GM23338 (cell line): ENCODE measurements around the gene KRT12. TPM values are rescaled to one million over a fixed set of nuclear protein-coding genes. Genes with fewer than 3 reads are reported as not detected.

ENCODE experiments used
- ATAC-seq: fragments of 200-7000 bp; cut with Tn5 transposase; 3 replicates; pipeline ENCODE4 v1.9.1; 2020
- DNase-seq: peaks from one replicate; pipeline ENCODE4 v3.0.0-alpha.2; 2015; ENCODE audit warnings: low spot score
- H2AFZ ChIP-seq: fragments of 200-600 bp; sonication (generic); 2 replicates; pipeline ENCODE4 v1.8.0; 2016; ENCODE audit warnings: antibody characterized with exemption, mild to moderate bottlenecking, moderate library complexity
- H3F3A ChIP-seq: fragments of 200-600 bp; sonication (generic); replicated peaks from 2 replicates; pipeline ENCODE4 v1.8.0; 2017; ENCODE audit warnings: antibody characterized with exemption, mixed run types, low read depth
- H3K27ac ChIP-seq: fragments of 200-600 bp; sonication (generic); 2 replicates; pipeline ENCODE4 v1.6.1; 2016; ENCODE audit warnings: low read depth
- H3K27me3 ChIP-seq: fragments of 200-600 bp; sonication (generic); 2 replicates; pipeline ENCODE4 v1.8.0; 2016; ENCODE audit warnings: mild to moderate bottlenecking, mixed run types, moderate library complexity; ENCODE audit not compliant: insufficient read depth
- H3K36me3 ChIP-seq: fragments of 200-600 bp; sonication (generic); 2 replicates; pipeline ENCODE4 v1.8.0; 2016; ENCODE audit warnings: mild to moderate bottlenecking; ENCODE audit not compliant: insufficient read depth
- H3K4me1 ChIP-seq: fragments of 200-600 bp; sonication (generic); 2 replicates; pipeline ENCODE4 v1.8.0; 2016; ENCODE audit warnings: mild to moderate bottlenecking, moderate library complexity; ENCODE audit not compliant: insufficient read depth
- H3K4me2 ChIP-seq: fragments of 200-600 bp; sonication (generic); 2 replicates; pipeline ENCODE4 v1.7.1; 2017; ENCODE audit warnings: mixed run types
- H3K4me3 ChIP-seq: fragments of 200-600 bp; sonication (generic); 2 replicates; pipeline ENCODE4 v1.6.1; 2016; ENCODE audit warnings: mixed run types
- H3K79me2 ChIP-seq: fragments of 200-600 bp; sonication (generic); replicated peaks from 2 replicates; pipeline ENCODE4 v1.8.0; 2017; ENCODE audit warnings: mild to moderate bottlenecking; ENCODE audit not compliant: insufficient read depth
- H3K9me2 ChIP-seq: fragments of 200-600 bp; sonication (generic); 2 replicates; pipeline ENCODE4 v1.8.0; 2017; ENCODE audit not compliant: insufficient read depth
- H4K20me1 ChIP-seq: fragments of 200-600 bp; sonication (generic); replicated peaks from 2 replicates; pipeline ENCODE4 v1.8.0; 2017; ENCODE audit warnings: mild to moderate bottlenecking; ENCODE audit not compliant: insufficient read depth
- H3K27ac Mint-ChIP-seq: 2 replicates; pipeline ENCODE4 v1.8.0; 2020; ENCODE audit warnings: inconsistent platforms, mild to moderate bottlenecking, moderate library complexity, mixed read lengths
- H3K27me3 Mint-ChIP-seq: 3 replicates; pipeline ENCODE4 v1.8.0; 2022; ENCODE audit warnings: low read depth, mild to moderate bottlenecking, moderate library complexity, mixed read lengths, inconsistent platforms; ENCODE audit not compliant: insufficient read depth, poor library complexity
- H3K36me3 Mint-ChIP-seq: 3 replicates; pipeline ENCODE4 v1.8.0; 2021; ENCODE audit warnings: low read depth, mild to moderate bottlenecking, inconsistent platforms, moderate library complexity, mixed read lengths
- H3K4me1 Mint-ChIP-seq: 3 replicates; pipeline ENCODE4 v1.8.0; 2020; ENCODE audit warnings: mild to moderate bottlenecking, inconsistent platforms, mixed read lengths
- H3K4me3 Mint-ChIP-seq: 3 replicates; pipeline ENCODE4 v1.8.0; 2021; ENCODE audit warnings: moderate library complexity, mild to moderate bottlenecking, inconsistent platforms, mixed read lengths
- H3K9me3 Mint-ChIP-seq: 3 replicates; pipeline ENCODE4 v1.8.0; 2020; ENCODE audit warnings: moderate library complexity, mild to moderate bottlenecking, inconsistent platforms, mixed read lengths
- CREB1 ChIP-seq: fragments of 250-450 bp; sonication (Bioruptor Pico); IDR thresholded peaks from 2 replicates; pipeline ENCODE4 v1.5.0; 2020; ENCODE audit warnings: low read depth, mild to moderate bottlenecking, moderate library complexity
- EZH2phosphoT487 ChIP-seq: fragments of 200-600 bp; sonication (generic); IDR thresholded peaks from one replicate; pipeline ENCODE4 v1.8.1; 2018; ENCODE audit warnings: antibody characterized with exemption; ENCODE audit not compliant: unreplicated experiment
- JUNB ChIP-seq: IDR thresholded peaks from one replicate; pipeline ENCODE4 v1.6.1; 2016; ENCODE audit warnings: antibody characterized with exemption; ENCODE audit not compliant: unreplicated experiment
- NANOG ChIP-seq: IDR thresholded peaks from 2 replicates; pipeline ENCODE4 v1.6.1; 2016; ENCODE audit warnings: antibody characterized with exemption, borderline replicate concordance
- ZNF114 ChIP-seq: fragments of 250-450 bp; sonication (Bioruptor Pico); IDR thresholded peaks from 2 replicates; pipeline ENCODE4 v1.5.0; 2020; ENCODE audit warnings: mild to moderate bottlenecking, moderate library complexity
- polyA plus RNA-seq: library from polyadenylated mRNA; unstranded; fragments of >200 nt; fragmentation: Nextera tagmentation; extraction: Ambion mirVana; gene quantifications from 2 replicates; pipeline ENCODE4 v1.2.1, GENCODE V29; 2016
- total RNA-seq: library from RNA; depleted of rRNA; stranded (reverse); fragments of >200 nt; shearing (Covaris generic); gene quantifications from 2 replicates; pipeline ENCODE4 v1.2.3, GENCODE V29; 2014
- TF ChIP-seq, protein P1 (sequence below): IDR thresholded peaks from 2 replicates; pipeline ENCODE4 v1.6.1; 2016; ENCODE audit warnings: antibody characterized with exemption
- TF ChIP-seq, protein P2 (sequence below), 2 experiments: fragments of 200-600 bp in 1 of 2; sonication (generic) in 1 of 2; conservative IDR thresholded peaks; 2 replicates each; pipeline versions ENCODE4 v1.5.1 to v1.6.1; 2016 to 2017; ENCODE audit warnings: antibody characterized with exemption in 2 of 2, low read depth in 2 of 2, mild to moderate bottlenecking in 2 of 2, moderate library complexity in 1 of 2
- TF ChIP-seq, protein P3 (sequence below): IDR thresholded peaks from one replicate; pipeline ENCODE4 v1.6.1; 2018; ENCODE audit warnings: antibody characterized with exemption; ENCODE audit not compliant: unreplicated experiment

The KRT12 gene
- total and polyA plus RNA-seq, 2 experiments from 2014 or later = not detected

DNA sequence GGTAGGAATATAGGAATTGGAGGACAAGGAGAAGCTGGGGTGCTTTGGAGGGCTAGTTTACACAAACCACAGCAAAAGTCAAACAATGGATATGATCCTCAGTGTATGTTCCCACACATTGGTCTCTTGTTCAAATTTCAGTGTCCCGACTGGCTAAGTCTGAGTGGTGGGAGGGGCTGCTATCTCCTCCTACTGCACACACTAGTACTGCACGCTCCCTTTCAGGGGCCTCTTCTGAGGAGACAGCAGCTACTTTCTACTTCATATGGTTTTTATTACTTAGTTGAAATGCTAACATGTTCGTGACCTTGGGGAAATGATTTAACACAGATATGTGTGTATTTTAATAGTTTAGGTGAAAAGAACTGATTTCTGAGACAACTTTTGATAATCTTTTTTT lies 25.8 kb downstream of the KRT12 start:
- Histone ChIP-seq H3K27me3 (peaks cover 50% of the 10 kb centered on the region), H2AFZ (no peak overlapping the region), H4K20me1 (0 out of 2 replicates have a peak, but pooled peaks cover 4% of the 10 kb centered on the region), H3K4me2 (no peak overlapping the region), H3K4me3 (no peak overlapping the region), H3K9me2 (no peaks in the 10 kb centered on the region), H3K4me1 (no peaks in the 10 kb centered on the region), H3K79me2 (no peaks in the 10 kb centered on the region), H3K27ac (no peak overlapping the region), H3K36me3 (no peaks in the 10 kb centered on the region), H3F3A (no peaks in the 10 kb centered on the region)
- Mint-ChIP-seq H3K36me3 (no peaks in the 10 kb centered on the region), H3K27me3 (peaks cover 5% of the 10 kb centered on the region), H3K4me3 (no peak overlapping the region), H3K27ac (no peak overlapping the region), H3K9me3 (no peaks in the 10 kb centered on the region), H3K4me1 (peaks cover 3% of the 10 kb centered on the region; the same call in 1 of the 3 replicates)
- no peak for TF ChIP-seq EZH2phosphoT487
- TF ChIP-seq, protein P1, sequence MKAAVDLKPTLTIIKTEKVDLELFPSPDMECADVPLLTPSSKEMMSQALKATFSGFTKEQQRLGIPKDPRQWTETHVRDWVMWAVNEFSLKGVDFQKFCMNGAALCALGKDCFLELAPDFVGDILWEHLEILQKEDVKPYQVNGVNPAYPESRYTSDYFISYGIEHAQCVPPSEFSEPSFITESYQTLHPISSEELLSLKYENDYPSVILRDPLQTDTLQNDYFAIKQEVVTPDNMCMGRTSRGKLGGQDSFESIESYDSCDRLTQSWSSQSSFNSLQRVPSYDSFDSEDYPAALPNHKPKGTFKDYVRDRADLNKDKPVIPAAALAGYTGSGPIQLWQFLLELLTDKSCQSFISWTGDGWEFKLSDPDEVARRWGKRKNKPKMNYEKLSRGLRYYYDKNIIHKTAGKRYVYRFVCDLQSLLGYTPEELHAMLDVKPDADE = no peak
- TF ChIP-seq, protein P2, sequence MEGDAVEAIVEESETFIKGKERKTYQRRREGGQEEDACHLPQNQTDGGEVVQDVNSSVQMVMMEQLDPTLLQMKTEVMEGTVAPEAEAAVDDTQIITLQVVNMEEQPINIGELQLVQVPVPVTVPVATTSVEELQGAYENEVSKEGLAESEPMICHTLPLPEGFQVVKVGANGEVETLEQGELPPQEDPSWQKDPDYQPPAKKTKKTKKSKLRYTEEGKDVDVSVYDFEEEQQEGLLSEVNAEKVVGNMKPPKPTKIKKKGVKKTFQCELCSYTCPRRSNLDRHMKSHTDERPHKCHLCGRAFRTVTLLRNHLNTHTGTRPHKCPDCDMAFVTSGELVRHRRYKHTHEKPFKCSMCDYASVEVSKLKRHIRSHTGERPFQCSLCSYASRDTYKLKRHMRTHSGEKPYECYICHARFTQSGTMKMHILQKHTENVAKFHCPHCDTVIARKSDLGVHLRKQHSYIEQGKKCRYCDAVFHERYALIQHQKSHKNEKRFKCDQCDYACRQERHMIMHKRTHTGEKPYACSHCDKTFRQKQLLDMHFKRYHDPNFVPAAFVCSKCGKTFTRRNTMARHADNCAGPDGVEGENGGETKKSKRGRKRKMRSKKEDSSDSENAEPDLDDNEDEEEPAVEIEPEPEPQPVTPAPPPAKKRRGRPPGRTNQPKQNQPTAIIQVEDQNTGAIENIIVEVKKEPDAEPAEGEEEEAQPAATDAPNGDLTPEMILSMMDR (conservative IDR thresholded peaks at IDR 0.05; ENCODE audit: low read depth in 2 of 2) = no peak
- TF ChIP-seq NANOG = no peak
- TF ChIP-seq JUNB = no peak
- no peak for TF ChIP-seq ZNF114 (CRISPR knock-in tag)
- ATAC-seq (no peak), DNase-seq (no peak)

DNA sequence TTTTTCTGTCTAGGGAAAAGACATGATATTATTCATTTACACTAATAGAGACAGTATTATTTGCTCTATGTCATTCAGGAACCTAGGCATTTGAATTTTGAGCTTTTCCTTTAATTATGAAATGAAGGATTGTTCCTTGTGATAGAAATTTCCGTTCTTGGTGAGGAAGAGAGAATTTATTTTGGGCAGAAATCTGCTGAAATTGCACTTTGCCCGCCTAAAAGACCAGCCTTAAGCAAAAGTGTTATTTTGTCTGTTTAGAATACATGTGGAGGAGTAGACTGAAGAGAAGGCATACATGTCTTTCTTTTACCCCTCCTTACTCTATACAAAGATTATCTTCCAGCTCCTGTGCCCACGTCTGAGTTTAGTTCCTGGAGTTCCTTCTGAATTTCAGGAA lies 27.8 kb downstream of the KRT12 start:
- H3K4me2 ChIP-seq = no peak overlapping the region
- H3K4me3 Mint-ChIP-seq = no peak overlapping the region

More for the DNA sequence above, 27.8 kb downstream of the KRT12 start:
- H2AFZ ChIP-seq = no peak overlapping the region
- H3K4me1 Mint-ChIP-seq = peaks cover 3% of the 10 kb centered on the region; the same call in 1 of the 3 replicates
- no peaks in the 10 kb centered on the region; the same call in 1 of the 2 replicates for H3K36me3 ChIP-seq
- H3F3A ChIP-seq = no peaks in the 10 kb centered on the region
- no peak overlapping the region for H3K27ac Mint-ChIP-seq
- no peak overlapping the region for H3K4me3 ChIP-seq
- H3K9me2 ChIP-seq = no peaks in the 10 kb centered on the region
- H3K4me1 ChIP-seq = no peaks in the 10 kb centered on the region
- ATAC-seq (no peak), DNase-seq (no peak)
- H3K79me2 ChIP-seq = no peaks in the 10 kb centered on the region
- TF ChIP-seq CREB1 (no peak), ZNF114 (CRISPR knock-in tag) (no peak), EZH2phosphoT487 (no peak)
- TF ChIP-seq, protein P3, sequence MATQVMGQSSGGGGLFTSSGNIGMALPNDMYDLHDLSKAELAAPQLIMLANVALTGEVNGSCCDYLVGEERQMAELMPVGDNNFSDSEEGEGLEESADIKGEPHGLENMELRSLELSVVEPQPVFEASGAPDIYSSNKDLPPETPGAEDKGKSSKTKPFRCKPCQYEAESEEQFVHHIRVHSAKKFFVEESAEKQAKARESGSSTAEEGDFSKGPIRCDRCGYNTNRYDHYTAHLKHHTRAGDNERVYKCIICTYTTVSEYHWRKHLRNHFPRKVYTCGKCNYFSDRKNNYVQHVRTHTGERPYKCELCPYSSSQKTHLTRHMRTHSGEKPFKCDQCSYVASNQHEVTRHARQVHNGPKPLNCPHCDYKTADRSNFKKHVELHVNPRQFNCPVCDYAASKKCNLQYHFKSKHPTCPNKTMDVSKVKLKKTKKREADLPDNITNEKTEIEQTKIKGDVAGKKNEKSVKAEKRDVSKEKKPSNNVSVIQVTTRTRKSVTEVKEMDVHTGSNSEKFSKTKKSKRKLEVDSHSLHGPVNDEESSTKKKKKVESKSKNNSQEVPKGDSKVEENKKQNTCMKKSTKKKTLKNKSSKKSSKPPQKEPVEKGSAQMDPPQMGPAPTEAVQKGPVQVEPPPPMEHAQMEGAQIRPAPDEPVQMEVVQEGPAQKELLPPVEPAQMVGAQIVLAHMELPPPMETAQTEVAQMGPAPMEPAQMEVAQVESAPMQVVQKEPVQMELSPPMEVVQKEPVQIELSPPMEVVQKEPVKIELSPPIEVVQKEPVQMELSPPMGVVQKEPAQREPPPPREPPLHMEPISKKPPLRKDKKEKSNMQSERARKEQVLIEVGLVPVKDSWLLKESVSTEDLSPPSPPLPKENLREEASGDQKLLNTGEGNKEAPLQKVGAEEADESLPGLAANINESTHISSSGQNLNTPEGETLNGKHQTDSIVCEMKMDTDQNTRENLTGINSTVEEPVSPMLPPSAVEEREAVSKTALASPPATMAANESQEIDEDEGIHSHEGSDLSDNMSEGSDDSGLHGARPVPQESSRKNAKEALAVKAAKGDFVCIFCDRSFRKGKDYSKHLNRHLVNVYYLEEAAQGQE = no peak
- TF ChIP-seq, protein P1 = no peak
- H3K27me3 ChIP-seq = peaks cover 66% of the 10 kb centered on the region
- no peak overlapping the region for H3K27ac ChIP-seq
- H4K20me1 ChIP-seq = peaks cover 9% of the 10 kb centered on the region
- H3K9me3 Mint-ChIP-seq = no peaks in the 10 kb centered on the region
- peaks cover 11% of the 10 kb centered on the region for H3K27me3 Mint-ChIP-seq
- H3K36me3 Mint-ChIP-seq = peaks cover 5% of the 10 kb centered on the region; the same call in 2 of the 3 replicates
